NOMO-1 treated with dmso at 0.1 percent for 144 hours (cell line): ENCODE measurements around the gene VWA7.
"Not testable (repeated sequence)": the region's sequence is repeated elsewhere in the genome, so short reads cannot be mapped to it uniquely, and the experiment has no call there.

Experiments used
- DNase-seq: peaks from one replicate; lab custom pipeline; 2025; ENCODE audit not compliant: unreplicated experiment; lab: John Stamatoyannopoulos, UW

VWA7 gene

GRCh38 chr6:31776989-31777666, at the start of gene VWA7:
TSS of gene VWA7 (minus strand) at chr6:31777328. CDS start at chr6:31776779, 549 bp downstream.
- DNase-seq = peak; percentile 68

- DNase-seq = no peak
These were observed 49.7 kb upstream of the VWA7 start for GRCh38 chr6:31826793-31827285.

GRCh38 chr6:31825553-31825952, 48.4 kb upstream of the VWA7 start:
- DNase-seq = no peak

GRCh38 chr6:31823592-31824196, 46.6 kb upstream of the VWA7 start:
- DNase-seq = peak; percentile 46

GRCh38 chr6:31822036-31822821, 45.1 kb upstream of the VWA7 start:
- peak; percentile 84 for DNase-seq

- no peak for DNase-seq
These were observed 44.3 kb upstream of the VWA7 start for GRCh38 chr6:31821301-31822035.

- not testable (repeated sequence) for DNase-seq
These were observed 43.3 kb upstream of the VWA7 start for GRCh38 chr6:31820399-31820798.

- no peak for DNase-seq
These were observed 42.8 kb upstream of the VWA7 start for GRCh38 chr6:31819871-31820299.

- not testable (repeated sequence) for DNase-seq
These were observed 40.9 kb upstream of the VWA7 start for GRCh38 chr6:31817929-31818511.

- peak; percentile 37 for DNase-seq
These were observed 40.2 kb upstream of the VWA7 start for GRCh38 chr6:31817133-31817928.

- peak; percentile 54 for DNase-seq
These were observed 38.1 kb upstream of the VWA7 start, which contains the start of the genes HSPA1A and HSPA1L for GRCh38 chr6:31815025-31815838. TSS of gene HSPA1A (plus strand) at chr6:31815543. CDS start at chr6:31815757, 214 bp downstream. TSS of gene HSPA1L (minus strand) at chr6:31815283. CDS start at chr6:31811972, 3,311 bp downstream.

GRCh38 chr6:31814677-31815024, 37.5 kb upstream of the VWA7 start:
- DNase-seq = peak; percentile 54

GRCh38 chr6:31813465-31813849, 36.3 kb upstream of the VWA7 start:
- DNase-seq = no peak

- DNase-seq = no peak
These were observed 34.5 kb upstream of the VWA7 start for GRCh38 chr6:31811645-31812044.

- not testable (repeated sequence) for DNase-seq
These were observed 31.5 kb upstream of the VWA7 start for GRCh38 chr6:31808599-31808998.

- DNase-seq = peak; percentile 92
These were observed 29.5 kb upstream of the VWA7 start, which contains the start of gene LSM2 for GRCh38 chr6:31806470-31807272. TSS of gene LSM2 (minus strand) at chr6:31806966. CDS start at chr6:31806757, 209 bp downstream.

GRCh38 chr6:31805939-31806469, 28.9 kb upstream of the VWA7 start:
- DNase-seq = no peak
